ENCODE results near the gene KCNJ12. TPM values are rescaled to one million over a fixed set of nuclear protein-coding genes. Genes with fewer than 3 reads are reported as not detected.
A peak's percentile ranks its signal among the peaks of the same experiment; 100 is the strongest.
"Not testable (repeated sequence)": the region's sequence is repeated elsewhere in the genome, so short reads cannot be mapped to it uniquely, and the experiment has no call there.

Gene KCNJ12
- total and polyA plus RNA-seq, 2 donors from 2014 or later, result 3.1 to 3.4 TPM

GRCh38 chr17:21400816-21401593 is 24.8 kb downstream of the KCNJ12 start:
- Histone ChIP-seq H3K9me3 (ENCODE audit: control insufficient read depth in 2 of 3, insufficient read depth in 1 of 3, low read length in 3 of 3) (no peaks in the 10 kb centered on the region), H3K27me3 (ENCODE audit: control insufficient read depth, insufficient read depth, low read length) (no peaks in the 10 kb centered on the region), H3K4me3 (ENCODE audit: low read length in 3 of 3) (no peak overlapping the region), H3K27ac (ENCODE audit: low read depth in 2 of 2, low read length in 2 of 2) (no peak overlapping the region), H3K4me1 (ENCODE audit: control insufficient read depth in 2 of 3, insufficient read depth in 2 of 3, low read depth in 1 of 3, low read length in 3 of 3) (no peaks in the 10 kb centered on the region), H3K9ac (ENCODE audit: low read length in 3 of 3) (no peak overlapping the region), H3K36me3 (ENCODE audit: control insufficient read depth in 2 of 3, insufficient read depth in 3 of 3, low read length in 3 of 3) (no peaks in the 10 kb centered on the region)
- intact Hi-C loops (cut with DNase I), result loop anchor here (2.0 kb wide), 1 partner anchor 286 kb away; no protein-coding TSS in a partner anchor
- no peak for TF ChIP-seq CTCF (IDR thresholded peaks at IDR 0.05; ENCODE audit: borderline replicate concordance, extremely low read depth, insufficient read depth)
- FAIRE-seq, result no peak
- DNase-seq, result no peak

- H3K36me3 ChIP-seq (ENCODE audit: control insufficient read depth in 2 of 3, insufficient read depth in 3 of 3, low read length in 3 of 3); FAIRE-seq; H3K4me1 ChIP-seq (ENCODE audit: control insufficient read depth in 2 of 3, insufficient read depth in 2 of 3, low read depth in 1 of 3, low read length in 3 of 3); H3K4me3 ChIP-seq (ENCODE audit: low read length in 3 of 3); H3K27me3 ChIP-seq (ENCODE audit: control insufficient read depth, insufficient read depth, low read length); DNase-seq; intact Hi-C loops (cut with DNase I); H3K27ac ChIP-seq (ENCODE audit: low read depth in 2 of 2, low read length in 2 of 2); H3K9me3 ChIP-seq (ENCODE audit: control insufficient read depth in 2 of 3, insufficient read depth in 1 of 3, low read length in 3 of 3); H3K9ac ChIP-seq (ENCODE audit: low read length in 3 of 3): not testable (repeated sequence)
Measured at GRCh38 chr17:21402166-21402571, 26.0 kb downstream of the KCNJ12 start.

GRCh38 chr17:21402926-21403325 is 26.8 kb downstream of the KCNJ12 start:
- intact Hi-C loops (cut with DNase I), result not testable (repeated sequence)

GRCh38 chr17:21404106-21404505 is 27.9 kb downstream of the KCNJ12 start:
- peak in 1 of 5 donors; percentile 27 for DNase-seq
- H3K9ac ChIP-seq (ENCODE audit: low read length in 3 of 3); H3K9me3 ChIP-seq (ENCODE audit: control insufficient read depth in 2 of 3, insufficient read depth in 1 of 3, low read length in 3 of 3); intact Hi-C loops (cut with DNase I); H3K4me3 ChIP-seq (ENCODE audit: low read length in 3 of 3); H3K27ac ChIP-seq (ENCODE audit: low read depth in 2 of 2, low read length in 2 of 2); H3K4me1 ChIP-seq (ENCODE audit: control insufficient read depth in 2 of 3, insufficient read depth in 2 of 3, low read depth in 1 of 3, low read length in 3 of 3); H3K27me3 ChIP-seq (ENCODE audit: control insufficient read depth, insufficient read depth, low read length); FAIRE-seq; H3K36me3 ChIP-seq (ENCODE audit: control insufficient read depth in 2 of 3, insufficient read depth in 3 of 3, low read length in 3 of 3): not testable (repeated sequence)

More at GRCh38 chr17:21402926-21403325, 26.8 kb downstream of the KCNJ12 start:
- DNase-seq; H3K9me3 ChIP-seq (ENCODE audit: control insufficient read depth in 2 of 3, insufficient read depth in 1 of 3, low read length in 3 of 3); H3K9ac ChIP-seq (ENCODE audit: low read length in 3 of 3); H3K4me3 ChIP-seq (ENCODE audit: low read length in 3 of 3); H3K27ac ChIP-seq (ENCODE audit: low read depth in 2 of 2, low read length in 2 of 2); H3K4me1 ChIP-seq (ENCODE audit: control insufficient read depth in 2 of 3, insufficient read depth in 2 of 3, low read depth in 1 of 3, low read length in 3 of 3); FAIRE-seq; H3K36me3 ChIP-seq (ENCODE audit: control insufficient read depth in 2 of 3, insufficient read depth in 3 of 3, low read length in 3 of 3); H3K27me3 ChIP-seq (ENCODE audit: control insufficient read depth, insufficient read depth, low read length): not testable (repeated sequence)

- H3K36me3 ChIP-seq (ENCODE audit: control insufficient read depth in 2 of 3, insufficient read depth in 3 of 3, low read length in 3 of 3); intact Hi-C loops (cut with DNase I); H3K4me1 ChIP-seq (ENCODE audit: control insufficient read depth in 2 of 3, insufficient read depth in 2 of 3, low read depth in 1 of 3, low read length in 3 of 3); H3K27ac ChIP-seq (ENCODE audit: low read depth in 2 of 2, low read length in 2 of 2); FAIRE-seq; H3K27me3 ChIP-seq (ENCODE audit: control insufficient read depth, insufficient read depth, low read length); DNase-seq; H3K9me3 ChIP-seq (ENCODE audit: control insufficient read depth in 2 of 3, insufficient read depth in 1 of 3, low read length in 3 of 3); H3K9ac ChIP-seq (ENCODE audit: low read length in 3 of 3); H3K4me3 ChIP-seq (ENCODE audit: low read length in 3 of 3): not testable (repeated sequence)
Measured at GRCh38 chr17:21404539-21404938, 28.4 kb downstream of the KCNJ12 start.

GRCh38 chr17:21404956-21405731 is 29.0 kb downstream of the KCNJ12 start:
- FAIRE-seq; H3K27ac ChIP-seq (ENCODE audit: low read depth in 2 of 2, low read length in 2 of 2); H3K27me3 ChIP-seq (ENCODE audit: control insufficient read depth, insufficient read depth, low read length); H3K9me3 ChIP-seq (ENCODE audit: control insufficient read depth in 2 of 3, insufficient read depth in 1 of 3, low read length in 3 of 3); H3K4me1 ChIP-seq (ENCODE audit: control insufficient read depth in 2 of 3, insufficient read depth in 2 of 3, low read depth in 1 of 3, low read length in 3 of 3); H3K36me3 ChIP-seq (ENCODE audit: control insufficient read depth in 2 of 3, insufficient read depth in 3 of 3, low read length in 3 of 3); H3K9ac ChIP-seq (ENCODE audit: low read length in 3 of 3); intact Hi-C loops (cut with DNase I); H3K4me3 ChIP-seq (ENCODE audit: low read length in 3 of 3): not testable (repeated sequence)
- peak in 1 of 5 donors; percentile 71 for DNase-seq

- H3K36me3 ChIP-seq (ENCODE audit: control insufficient read depth in 2 of 3, insufficient read depth in 3 of 3, low read length in 3 of 3); H3K4me1 ChIP-seq (ENCODE audit: control insufficient read depth in 2 of 3, insufficient read depth in 2 of 3, low read depth in 1 of 3, low read length in 3 of 3); intact Hi-C loops (cut with DNase I); FAIRE-seq; H3K9me3 ChIP-seq (ENCODE audit: control insufficient read depth in 2 of 3, insufficient read depth in 1 of 3, low read length in 3 of 3); H3K9ac ChIP-seq (ENCODE audit: low read length in 3 of 3); H3K4me3 ChIP-seq (ENCODE audit: low read length in 3 of 3); H3K27me3 ChIP-seq (ENCODE audit: control insufficient read depth, insufficient read depth, low read length); H3K27ac ChIP-seq (ENCODE audit: low read depth in 2 of 2, low read length in 2 of 2): not testable (repeated sequence)
- DNase-seq, result peak in 1 of 5 donors; percentile 69
Measured at GRCh38 chr17:21405904-21406400, 29.8 kb downstream of the KCNJ12 start.

All from kidney (tissue), 14 donors.